ENCODE measurements around the gene IL1R1.

IL1R1 gene

DNA sequence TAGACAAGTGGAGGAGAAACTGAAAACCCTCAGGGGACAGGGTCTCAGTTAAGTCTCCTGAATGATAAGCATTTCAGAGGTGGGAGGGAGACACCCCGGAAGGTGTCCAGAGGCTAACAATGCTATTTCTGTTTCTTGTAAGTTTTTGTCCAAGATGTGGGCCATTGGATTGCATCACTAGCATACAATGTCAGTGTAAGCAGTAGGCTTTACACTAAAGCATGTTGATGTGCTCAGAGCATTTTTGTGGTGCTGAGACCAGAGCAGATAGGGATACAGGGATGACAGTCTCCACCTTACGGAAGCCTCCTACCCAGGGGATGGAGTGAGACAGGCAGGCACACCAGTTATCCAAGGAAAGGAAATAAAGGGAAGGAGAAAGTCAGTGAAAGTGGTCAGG is 2.2 kb upstream of the IL1R1 start:
- no peak for DNase-seq (ENCODE audit: low spot score)

DNA sequence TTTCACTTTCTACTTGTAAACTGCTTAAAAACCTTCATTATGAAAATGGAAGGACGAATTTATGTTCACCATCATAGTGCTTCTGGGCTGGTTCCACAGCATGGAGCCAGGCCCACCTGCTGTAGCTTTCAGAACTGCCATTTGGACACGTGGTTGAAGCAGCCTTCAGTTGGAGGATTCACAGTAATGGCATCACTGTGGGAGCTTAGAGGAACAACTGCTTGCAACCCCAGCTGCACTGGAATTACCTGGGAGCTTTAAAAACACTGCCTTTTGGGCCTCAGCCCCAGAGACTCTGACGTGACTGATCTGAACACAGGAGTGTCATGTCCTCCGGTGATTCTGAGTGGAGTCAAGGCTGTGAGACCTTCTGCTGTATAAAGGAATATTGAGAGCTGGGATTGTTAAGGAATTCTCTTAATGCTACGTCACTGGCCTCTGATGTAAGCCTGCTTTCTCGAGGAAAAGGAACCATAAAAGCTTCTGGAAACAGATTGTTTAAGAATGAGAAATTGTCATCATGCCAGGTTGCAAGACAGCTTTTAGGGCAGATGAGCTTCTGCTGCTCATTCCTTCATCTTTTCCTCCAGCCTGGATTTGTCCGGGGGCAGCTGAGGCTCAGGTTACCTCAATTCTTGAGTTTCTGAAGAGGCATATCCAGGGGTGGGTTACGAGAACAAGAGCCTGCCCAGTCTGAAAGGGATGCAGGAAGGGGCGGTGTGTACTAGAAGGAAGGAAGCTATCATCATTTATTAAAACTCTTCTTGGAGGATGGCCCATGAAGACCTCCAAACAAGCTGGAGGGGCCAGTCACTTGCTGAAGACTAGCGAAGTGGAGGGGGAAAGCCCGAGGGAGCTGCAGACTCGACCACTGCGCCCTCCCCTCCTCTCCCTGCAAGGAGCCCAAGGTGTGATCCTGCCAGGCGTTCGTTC is 1.3 kb upstream of the IL1R1 start:
- DNase-seq (ENCODE audit: low spot score), result no peak

DNA sequence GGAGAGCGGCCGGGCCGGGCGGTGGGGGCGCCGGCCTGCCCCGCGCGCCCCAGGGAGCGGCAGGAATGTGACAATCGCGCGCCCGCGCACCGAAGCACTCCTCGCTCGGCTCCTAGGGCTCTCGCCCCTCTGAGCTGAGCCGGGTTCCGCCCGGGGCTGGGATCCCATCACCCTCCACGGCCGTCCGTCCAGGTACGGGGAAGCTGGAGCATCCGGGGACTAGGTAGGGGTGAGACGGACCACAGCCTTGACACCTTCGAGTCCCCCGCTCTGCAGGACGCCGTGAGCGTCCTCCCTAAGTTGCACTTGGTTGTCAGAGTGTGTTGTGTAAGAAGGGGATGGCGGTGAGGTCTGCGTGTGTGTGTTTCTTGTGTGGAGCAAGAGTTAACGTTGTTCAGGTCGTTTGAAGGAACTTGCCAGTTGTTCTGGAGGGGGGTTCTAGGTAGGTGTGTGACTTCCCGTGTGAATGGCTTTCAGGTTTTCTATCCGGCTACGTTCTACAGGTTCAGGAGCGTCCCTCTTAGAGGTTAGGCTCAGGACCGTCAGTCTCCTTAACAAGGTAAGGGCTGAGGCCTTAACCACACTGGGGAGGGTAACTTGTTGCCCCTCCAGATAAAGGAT is 393 bp downstream of the IL1R1 start:
- no peak for DNase-seq (ENCODE audit: low spot score)

DNA sequence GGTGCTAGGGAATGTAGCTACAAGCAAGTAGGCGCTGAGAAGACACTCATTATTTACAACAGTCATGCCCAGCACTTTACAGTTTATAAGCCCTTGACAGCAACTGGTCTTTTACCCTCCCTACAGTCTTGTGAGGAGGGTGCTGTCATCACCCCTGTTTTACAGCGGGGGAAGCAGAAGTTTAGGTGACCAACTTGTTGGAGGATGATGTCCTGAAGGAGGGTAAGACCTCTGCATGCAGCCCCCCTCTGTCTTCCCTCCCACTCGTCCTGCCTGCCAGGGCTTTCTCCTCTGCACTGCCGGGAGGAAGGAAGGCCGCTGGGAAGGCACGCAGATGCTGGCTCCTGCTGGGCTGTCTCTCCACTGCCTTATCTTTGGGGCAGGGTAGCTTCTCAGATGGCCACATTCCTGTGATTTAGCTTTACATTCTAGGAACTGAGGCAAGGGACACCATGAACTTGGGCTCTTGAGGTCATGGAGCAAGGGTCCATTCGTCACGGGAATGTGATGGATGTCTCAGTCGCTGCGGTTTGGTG is 972 bp downstream of the IL1R1 start:
- DNase-seq (ENCODE audit: low spot score), result no peak

DNA sequence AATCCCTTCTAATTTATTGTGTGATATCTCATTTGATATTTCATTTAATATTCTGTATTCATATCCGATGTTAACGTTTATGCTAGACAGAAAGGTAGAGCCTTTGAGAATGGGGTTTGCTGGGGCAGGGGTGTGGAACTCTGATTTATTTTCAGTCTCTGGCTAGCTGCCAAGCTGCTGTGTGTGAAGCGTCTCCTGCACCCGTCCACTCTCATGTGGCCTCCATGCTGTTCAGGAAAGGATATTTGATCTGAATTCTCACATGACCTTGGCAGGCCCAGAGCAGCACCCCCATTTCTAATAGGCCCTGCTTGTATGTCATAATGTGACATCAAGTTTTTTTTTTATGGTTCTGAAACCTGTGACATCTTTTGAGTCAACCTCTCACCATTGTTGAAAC is 1.6 kb downstream of the IL1R1 start:
- DNase-seq (ENCODE audit: low spot score), result no peak

DNA sequence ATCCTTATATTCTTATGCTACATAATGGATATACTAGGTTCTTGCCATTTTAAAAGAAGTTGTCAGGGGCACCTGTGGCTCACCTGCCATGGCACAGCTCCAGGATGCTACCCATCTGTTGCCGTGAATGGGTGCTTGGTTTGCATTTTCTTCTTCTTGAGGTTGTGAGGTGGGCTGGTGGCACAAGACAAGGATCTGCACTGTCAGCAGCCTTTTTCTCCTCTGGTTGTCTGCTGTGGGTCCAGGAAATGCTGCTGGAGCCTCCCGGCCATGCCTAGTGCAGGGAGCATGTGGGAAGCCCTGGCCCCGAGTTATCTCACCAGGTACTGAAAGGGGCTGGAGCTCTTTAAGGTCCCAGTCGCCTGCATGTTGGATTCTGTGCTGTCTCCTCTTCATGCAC is 2.6 kb downstream of the IL1R1 start:
- DNase-seq (ENCODE audit: low spot score), result no peak

DNA sequence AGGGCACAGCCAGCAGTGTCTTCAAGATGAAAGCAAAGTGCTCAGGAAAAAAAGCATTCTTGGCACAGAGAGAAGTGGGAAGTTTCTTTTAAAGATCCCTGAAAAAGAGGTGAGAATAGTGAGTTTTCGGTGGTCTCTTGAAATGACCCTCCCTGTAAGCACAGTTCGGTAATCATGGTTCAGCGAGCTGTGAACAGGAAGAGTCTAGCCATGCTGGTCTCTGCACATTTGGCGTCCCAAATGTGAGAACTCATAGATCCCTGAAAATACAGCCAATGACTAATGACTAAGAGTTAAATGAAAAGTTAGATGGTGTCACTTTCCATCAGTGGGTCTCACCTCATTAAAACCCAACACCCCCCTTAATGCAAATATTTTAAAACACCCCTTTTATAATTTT is 3.4 kb downstream of the IL1R1 start:
- DNase-seq (ENCODE audit: low spot score), result no peak

DNA sequence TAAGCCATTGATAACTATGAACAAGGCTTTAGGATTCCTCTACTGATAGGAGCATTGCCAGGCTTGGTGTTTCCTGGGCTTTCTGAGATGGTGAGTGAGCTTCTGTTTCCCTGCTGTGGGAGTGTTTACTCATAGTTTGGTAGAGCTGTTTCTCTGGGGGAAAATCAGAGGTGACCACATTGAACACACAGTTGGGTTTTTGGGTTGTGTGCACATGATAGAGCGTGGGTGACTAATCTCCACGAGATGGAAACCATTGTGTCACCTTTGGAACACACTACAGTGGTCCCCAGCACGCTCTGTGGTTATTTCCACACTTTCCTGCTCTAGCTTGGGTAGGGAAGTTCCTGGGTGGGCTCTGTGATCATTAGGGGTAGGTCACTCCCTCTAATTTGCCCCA is 5.4 kb downstream of the IL1R1 start:
- no peak for DNase-seq (ENCODE audit: low spot score)

DNA sequence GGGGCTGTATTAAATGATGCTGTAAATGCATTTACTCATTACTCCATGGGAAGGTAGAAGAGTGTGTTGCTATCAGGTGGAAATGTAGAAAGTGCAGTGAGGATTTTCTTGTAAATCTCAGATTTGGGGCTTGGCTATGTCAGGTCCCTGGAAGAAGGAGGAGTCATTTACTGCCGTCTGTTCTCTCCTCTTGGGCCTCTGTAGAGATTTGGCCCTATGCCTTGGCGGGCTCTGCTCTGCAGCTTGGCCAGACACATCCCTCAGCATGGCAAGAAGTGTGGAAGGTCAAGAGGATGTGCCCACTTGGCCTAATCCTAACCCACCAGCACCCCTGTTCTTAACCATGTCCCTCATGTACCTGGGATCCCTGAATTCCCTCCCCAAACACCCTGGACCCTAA is 6.7 kb downstream of the IL1R1 start:
- DNase-seq (ENCODE audit: low spot score), result no peak

DNA sequence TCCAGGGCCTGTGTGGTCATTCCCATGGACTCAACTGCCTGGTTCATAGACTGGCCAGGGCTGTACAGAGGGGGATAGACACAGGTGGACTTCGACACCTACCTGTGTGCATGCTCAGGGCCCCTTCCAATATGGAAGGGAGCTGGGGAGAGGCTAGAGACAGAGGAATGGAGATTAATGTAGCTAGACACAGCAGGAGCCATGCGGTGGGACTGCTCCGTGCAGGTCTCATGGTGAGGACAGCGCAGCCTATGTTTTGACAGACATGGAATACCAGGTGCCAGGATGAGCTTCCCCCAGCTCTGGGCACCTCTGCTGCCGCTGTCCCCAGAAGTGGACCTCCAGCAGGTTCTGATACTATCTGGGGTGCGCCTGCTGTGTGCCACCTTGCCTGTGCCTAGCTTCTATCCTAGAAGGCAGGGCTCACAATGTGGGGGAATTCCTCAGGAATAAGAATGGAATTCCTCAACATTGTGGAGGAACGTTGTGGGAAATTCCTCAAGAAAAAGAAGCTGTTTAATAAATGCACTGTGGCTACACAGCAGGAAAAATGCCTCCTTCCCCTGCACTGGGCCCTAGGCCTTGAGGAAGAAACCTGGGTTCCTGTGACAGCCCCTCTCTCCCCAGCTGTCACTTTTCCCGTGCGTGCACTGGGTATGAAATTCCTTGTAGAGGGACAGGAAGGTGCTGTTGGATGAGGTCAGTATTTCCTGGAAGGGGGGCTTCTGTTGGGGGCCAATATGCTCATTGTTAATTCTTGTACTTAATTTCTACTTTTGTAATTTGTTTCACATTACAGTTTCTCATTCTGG is 7.3 kb downstream of the IL1R1 start:
- no peak for DNase-seq (ENCODE audit: low spot score)

DNA sequence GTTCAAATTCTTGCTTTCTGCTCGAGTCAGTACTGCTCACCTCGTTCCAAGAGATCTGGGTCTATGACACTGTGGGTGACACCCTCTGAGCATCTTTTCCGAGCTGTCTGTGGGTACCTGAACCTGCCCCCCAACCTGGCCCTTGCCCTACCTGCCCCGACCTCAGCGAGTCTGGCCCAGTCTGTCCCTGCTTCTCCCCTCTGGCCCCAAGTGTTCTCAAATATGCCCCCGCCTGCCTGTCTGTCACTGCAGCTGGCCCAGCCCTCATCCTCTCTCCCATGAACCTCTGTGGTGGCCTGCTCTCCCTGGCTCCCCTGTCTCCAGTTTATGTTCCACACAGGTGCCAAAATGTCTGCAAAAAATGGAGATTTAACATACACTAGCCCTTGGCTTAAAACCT is 11.8 kb downstream of the IL1R1 start:
- no peak for DNase-seq (ENCODE audit: low spot score)

DNA sequence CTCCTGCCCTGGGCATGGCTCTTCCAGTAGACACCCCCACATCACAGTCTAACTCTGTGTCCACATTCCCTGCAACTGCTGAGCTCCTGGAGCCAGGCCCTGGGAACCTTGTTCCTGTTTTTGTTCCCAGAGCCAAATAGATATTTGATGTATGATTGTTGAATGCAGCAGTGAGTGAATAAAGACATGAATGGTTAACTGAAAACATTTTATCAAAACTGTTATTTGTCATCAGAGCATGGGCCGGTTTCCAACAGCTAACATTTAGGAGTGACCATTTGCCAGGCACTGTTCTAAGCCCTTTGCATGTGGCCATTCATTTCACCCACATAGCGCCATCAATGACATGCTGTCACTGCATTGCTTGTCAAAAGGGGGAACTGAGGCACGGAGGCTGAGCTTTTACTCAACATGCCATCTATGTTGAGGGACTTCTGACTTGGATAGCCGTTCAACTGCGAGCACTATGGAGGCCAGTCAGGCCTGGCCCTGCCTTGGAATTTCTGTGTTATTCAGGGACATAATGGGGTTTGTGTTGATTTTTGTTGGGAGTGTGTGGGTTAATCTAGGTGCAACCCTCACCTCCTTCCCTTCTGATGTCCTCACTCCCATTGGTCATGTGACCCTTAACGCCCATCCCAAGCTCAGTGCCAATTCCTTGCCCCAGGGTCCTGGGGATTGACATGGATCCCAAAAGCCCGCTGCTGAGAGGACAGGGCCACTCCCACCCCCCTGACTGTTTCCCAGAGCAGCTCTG is 12.6 kb downstream of the IL1R1 start:
- no peak for DNase-seq (ENCODE audit: low spot score)

DNA sequence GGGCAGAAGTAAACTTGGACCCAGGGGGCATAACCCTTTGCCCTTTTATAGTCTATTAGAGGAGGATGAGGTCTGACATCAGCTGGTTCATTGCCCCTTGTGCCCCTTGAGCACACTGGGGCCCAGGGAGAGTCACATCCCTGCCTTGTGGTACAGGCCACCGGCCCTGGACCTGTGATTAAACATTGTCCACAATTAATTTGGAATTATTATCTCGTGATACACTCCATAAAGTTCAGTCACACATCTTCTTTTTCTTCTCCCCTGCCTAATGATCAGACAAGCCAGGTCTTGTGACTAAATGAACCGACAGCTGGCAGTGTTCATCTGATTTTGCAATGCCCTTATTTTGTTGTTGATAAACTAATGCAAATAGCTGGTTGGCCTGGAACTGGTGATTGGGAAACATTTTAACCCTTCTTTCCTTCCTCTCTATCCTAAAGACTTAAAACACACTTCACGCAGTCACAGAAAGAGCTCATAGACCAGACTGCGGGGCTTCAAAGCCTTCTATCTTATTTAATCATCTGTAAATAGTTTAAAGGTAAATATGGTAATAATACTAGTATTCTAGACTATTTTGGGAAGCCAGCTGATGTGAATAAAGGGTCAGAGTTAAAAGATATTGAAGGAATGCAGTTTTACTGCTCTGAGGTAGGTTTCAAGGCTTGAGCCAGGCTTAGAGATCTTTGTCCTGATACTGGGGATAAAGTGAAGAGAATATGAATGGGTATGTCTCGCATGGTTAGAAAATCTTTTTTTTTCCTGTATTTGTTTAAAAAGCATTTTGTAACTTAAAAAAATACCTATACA is 13.4 kb downstream of the IL1R1 start:
- DNase-seq (ENCODE audit: low spot score), result no peak

DNA sequence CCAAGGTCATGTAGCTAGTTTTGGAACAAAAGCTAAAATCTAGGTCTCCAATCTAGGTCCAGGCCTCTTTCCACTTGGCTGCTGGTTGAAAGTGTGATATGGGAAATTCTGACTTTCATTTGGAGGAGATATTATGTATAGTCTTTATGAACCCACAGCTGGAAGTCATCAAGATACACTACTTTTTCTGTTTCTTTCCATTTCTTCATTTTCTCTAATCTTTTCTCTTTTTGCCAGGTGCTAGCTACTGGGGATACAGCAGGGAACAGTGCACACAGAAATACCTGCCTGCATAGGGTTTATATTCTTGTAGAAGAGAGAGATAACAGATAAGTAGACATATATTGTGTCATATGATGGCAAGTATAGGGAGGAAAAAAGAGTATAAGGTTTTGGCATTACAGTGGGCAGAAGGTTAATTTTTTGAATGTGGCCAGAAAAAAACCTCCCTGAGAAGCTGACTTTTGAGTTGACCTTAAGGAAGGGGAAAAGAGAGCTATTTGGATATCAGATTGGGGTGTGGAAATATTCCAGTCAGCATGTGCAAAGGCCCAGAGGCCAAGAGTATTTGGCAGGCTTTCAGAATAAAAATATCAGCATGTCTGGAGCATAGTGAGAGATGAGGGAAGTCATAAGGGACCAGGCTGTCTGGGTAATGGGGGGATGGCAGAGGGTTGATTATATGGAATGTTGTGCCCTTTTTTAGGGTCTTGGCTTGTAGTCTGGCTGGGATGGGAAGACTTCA is 15.6 kb downstream of the IL1R1 start:
- DNase-seq (ENCODE audit: low spot score), result no peak

DNA sequence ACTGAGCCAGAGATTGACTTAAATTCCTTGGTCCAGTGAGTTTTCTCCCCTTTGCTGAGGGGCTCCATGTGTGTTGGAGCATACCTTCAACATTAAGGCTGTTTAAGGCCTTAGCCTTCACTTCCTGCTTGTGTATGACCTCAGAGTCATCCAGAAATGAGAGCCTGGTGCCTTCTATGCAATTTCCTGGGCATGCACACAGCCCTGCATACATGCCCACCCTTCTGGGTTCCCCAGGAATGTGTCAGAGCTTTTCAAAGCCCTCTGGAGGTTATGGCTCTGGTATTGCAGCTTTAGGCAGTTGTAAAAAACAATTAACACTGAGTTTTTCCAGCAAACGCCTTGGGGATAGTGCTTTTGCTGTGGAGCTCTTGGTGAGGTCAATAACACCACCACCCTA is 16.7 kb downstream of the IL1R1 start:
- no peak for DNase-seq (ENCODE audit: low spot score)

DNA sequence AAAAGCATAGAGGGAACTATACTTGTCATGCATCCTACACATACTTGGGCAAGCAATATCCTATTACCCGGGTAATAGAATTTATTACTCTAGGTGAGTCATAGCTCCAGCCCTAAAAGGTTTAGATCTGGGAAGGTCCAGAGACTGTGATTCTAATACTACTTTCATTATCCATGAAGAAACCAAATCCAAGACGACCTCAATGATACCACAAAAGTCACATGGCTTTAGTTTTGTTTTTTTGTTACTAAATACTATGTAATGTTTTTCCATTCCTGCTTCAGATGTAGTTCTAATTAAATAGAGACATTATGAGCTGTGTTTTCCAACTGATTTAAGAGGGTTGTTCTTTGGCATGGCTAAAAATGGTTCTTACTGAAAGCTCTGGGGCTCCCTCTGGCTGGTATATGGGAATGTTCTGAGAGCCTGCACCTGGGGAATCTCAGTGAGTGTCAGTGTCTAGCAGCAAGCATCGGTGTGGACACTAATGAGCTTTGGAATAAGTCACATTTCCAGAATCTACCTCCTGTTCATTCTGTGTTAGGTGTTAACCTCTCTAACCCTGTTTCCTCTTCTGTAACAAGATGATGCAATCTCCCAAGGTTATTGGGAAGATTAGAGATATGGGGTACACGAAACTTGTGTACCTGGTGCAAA is 23.8 kb downstream of the IL1R1 start:
- DNase-seq (ENCODE audit: low spot score), result no peak

DNA sequence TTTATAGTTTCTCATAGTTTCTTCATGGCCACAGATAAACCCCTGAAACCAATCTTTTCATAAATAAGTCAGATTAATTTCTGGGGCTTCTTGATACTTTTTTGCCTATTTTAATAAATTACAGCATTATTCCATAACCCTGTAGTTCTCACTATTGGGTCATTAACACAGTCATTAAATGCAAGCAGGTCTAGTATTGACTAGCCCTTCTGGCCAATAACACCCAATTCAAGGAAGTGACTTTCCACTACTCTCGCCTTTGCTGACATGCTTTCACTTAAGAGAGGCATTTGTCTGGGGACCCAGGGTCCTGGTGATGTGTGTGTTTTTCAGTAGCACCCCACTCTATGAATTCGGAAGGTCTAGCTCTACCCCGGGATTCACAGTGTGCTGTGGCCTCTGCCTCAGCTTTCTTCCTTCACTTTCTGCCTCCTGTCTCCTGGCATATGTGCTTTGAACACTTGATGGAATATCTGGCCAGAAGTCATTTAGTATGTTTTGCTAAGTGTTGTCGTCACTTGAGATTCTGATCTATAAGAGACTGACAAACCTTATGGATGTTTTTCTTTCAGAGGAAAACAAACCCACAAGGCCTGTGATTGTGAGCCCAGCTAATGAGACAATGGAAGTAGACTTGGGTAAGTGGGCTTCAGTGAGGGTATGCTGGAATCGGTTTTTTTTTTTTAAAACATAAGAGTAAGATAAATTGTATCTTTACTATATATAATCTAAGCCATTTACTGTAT is 25.7 kb downstream of the IL1R1 start:
- no peak for DNase-seq (ENCODE audit: low spot score)

DNA sequence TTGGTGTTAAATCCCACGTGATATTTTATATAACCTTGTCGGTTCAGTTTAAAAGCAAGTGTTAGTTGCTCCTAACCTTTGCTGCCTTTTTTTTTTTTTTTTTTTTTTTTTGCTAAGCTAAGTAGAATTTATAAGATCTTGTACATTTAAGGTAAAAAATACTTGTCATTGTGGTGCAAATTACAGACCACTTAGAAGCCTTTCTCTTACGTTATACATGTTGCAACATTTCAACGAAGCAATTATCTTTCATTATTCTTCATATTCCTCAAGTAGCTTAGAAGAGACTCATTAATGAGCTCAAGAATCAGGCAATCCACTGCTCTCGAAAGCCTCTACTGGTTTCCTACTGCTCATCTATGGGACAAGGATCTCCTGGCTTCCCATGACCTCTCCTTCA is 29.4 kb downstream of the IL1R1 start:
- no peak for DNase-seq (ENCODE audit: low spot score)

DNA sequence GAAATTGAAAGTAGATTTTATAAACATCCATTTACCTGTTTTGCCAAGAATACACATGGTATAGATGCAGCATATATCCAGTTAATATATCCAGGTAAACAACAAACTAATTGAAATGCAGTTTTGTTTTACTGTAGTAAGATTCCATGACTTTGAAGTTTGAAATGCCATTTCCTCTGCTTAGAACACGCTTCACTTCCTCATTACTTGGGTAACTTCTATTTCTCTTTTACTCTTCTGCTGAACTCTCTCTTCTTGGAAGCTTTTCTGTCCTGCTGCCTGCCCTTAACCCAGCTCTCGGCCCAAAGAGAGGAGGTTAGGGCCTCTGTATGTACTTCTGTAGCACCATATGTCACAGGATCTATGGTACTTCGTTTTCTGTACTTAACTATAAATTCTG is 30.2 kb downstream of the IL1R1 start:
- no peak for DNase-seq (ENCODE audit: low spot score)

Data from CD4-positive, alpha-beta T cell treated with Interleukin-6 at 100 ng/mL for 8 hours (primary cell).